EH (cell line): ENCODE results near the gene ZBED1.
"Not testable (repeated sequence)": the region's sequence is repeated elsewhere in the genome, so short reads cannot be mapped to it uniquely, and the experiment has no call there.

Source experiments
- DNase-seq: peaks from one replicate; pipeline ENCODE4 v3.0.0-alpha.2; 2015; ENCODE audit warnings: low read depth

ZBED1 gene

DNA sequence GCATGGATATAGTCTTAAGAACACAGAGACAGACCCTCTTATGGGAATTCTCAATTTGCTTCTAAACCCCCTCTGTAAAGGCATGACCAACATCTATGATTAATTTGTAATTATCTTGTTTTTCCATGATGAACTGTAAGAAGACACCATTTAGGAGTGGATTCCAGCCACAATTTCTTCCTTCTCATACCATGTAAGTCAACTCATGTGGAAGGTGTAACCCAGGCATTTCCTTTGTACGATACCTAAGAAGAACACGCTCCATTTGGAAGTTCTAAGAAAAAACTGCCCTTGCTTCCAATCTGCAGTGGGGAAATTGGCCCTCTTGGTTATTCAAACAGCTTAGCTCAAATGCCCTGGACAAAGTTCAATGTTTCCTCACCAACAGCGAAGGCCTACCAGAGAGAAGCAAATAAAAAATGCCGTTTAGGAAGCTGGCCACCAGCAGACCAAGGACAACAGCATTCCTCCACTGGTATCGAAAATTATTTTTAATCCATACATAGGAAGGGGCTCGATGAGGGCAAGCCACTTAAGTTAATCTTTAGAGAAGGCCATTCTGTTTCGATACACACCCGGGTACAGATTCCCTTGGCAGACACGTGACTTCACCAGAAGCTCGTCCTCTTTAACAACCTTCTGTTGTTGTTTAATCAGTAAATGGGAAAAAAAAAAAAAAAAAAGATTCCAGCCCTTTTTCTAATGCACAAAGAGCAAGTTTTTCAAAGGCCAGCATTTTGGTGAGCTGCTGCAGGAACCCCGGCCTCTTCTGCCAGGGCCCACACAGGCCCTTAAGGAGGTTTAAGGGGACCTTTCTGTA lies 2.6 kb downstream of the ZBED1 start:
- peak; percentile 35 for DNase-seq

DNA sequence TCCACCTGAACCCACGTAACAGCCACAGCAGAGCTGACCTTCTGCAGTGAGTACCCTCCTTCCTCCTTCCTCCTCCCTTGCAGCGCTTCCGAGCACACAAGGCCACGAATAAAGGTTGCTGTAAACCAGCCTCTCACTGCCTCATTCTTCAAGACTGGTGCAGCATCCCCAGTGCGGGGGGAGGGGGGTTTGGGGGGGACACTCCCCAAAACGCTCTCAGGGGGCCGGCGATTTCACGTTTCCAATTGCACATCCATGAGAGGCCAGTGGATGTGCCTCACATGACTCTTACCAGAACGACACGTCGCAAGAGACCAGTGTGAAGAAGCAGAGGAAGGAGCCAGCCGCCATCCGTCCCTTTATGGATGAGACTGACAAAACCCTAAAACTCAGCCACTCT lies 5.2 kb downstream of the ZBED1 start:
- DNase-seq, result no peak

DNA sequence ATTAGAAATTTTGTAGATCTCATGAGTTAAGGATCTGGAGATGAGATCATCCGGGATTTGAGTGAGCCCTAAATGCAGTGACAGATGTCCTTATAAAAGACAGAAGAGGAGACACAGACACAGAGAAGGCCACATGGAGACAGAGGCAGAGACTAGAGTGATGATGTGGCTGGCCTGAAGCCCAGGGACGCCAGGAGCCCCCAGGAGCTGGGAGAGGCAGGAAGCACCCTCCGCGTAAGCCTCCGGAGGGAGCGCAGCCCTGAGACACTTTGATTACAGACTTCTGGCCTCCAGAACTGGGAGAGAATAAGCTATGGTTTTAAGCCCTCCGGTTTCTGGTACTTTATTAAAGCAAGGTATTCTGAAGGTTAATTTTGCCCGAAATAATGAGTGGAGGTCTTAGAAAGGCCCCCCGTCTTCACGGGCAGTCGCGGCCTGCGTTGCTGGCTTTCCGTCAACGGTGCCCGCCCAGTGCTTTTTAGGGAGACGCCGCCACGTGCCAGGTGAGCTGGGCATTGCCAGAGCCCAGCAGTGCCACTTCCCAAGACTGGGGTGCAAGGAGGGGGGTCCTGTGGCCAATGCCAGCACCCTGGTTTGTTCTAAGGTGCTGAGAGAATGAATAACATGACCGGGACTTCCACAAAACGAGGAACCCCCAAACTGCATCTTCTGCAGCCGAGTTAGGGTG lies 8.1 kb downstream of the ZBED1 start:
- DNase-seq, result no peak

DNA sequence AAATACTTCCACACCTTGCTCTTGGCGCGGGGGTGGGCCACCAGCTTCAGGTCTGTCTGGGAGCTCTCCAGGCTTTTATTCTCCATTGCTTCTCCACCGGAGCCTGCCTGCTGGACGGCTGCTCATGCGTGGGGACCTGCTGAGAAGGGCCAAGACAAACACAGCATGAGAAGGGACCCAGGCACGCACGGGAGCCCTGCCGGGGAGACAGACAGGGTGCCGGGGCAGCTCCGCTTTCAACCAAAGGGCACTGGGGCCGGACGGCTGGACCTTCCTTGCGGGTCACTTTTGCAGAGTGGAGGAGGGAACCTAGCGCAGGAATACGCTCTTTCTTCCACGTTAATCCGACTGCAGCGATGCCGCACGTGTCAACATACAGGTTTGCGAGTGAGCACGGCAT lies 10.1 kb downstream of the ZBED1 start:
- DNase-seq, result no peak

DNA sequence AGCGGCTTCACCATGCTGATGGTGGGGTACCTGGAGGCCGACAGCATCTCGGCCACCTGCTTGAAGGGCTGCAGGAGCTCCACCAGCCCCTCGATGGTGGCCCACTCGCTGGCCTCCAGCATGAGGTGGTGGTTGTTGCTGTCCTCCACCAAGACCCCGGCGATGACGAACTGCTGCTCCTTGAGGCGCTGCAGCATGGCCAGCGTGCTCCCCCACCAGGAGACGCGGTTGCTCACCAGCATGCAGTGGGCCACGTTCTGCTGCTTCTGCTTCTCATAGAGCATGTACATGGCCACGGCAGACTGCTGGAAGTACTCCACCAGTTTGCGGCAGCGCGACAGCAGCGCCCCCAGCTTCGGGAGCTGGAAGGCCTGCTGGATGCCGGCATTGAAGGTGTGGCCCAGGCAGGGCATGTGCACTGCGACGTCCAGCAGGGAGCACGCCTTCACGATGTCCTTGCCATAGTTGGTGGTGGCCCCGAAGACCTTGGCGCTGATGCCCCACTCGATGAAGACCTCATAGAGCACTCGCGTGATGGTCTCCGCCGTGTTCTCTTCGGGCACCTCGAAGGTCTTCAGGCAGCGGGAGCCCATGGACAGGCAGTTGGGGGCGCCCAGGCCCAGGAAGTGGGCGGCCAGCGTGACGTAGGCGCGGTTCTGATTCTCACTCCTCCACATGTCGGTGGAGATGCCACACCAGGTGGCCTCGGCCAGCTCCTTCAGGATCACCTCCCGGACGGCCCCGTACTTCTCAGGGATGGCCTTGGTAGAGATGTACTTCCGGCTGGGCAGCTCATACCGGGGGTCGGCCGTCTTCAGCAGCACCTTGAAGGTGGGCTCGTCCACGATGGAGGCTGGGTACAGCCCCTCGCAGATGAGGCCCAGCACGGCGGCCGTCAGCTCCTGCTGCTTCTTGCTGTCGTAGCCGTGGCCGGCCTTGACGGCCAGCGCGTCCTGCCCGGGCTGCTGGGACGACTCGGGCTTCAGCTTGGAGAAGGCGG lies 11.0 kb downstream of the ZBED1 start:
- no peak for DNase-seq

DNA sequence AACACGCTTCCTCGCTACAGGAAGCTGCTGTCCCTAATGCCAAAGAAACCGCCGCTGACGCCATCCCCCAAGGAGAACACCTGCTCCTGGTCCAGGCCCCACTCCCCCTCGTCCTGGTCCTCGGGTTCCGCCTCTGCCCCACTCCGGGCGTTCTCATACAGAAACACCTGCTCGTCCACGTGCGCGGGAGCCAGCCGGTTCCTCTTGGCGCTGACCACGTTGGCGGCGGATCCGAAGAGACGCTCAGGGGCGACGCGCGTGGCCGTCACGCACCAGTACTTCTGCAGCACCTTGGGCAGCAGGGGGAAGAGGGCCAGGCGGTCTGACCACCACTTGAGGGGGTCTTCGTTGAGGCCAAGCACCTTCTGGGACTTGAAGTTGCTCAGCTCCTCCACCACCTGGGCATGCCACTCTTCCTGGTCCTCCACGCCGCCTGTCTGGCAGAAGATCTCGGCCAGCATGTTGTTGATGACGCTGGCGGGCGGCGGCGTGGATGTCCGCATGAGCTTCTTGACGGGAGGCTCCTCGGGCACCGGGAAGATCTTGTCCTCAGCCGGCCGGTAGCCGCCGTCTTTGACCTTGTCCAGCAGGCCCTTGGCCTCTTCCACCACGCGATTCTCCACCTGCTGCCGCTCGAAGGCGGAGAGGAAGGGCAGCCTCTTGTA lies 12.0 kb downstream of the ZBED1 start:
- DNase-seq, result no peak

DNA sequence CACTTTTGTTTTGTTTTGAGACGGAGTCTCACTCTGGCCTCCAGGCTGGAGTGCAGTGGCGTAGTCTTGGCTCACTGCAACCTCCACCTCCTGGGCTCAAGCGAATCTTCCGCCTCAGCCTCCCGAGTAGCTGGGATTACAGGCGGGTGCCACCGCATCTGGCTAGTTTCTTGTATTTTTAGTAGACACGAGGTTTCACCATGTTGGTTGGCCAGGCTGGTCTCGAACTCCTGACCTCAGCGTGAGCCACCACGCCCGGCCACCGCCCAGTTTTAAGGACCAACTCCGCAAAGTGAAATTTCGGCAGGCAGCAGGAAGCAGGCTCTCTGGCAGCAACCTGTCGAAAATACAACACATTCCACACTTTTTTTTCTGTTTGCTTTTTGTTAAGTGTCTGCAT lies 13.4 kb downstream of the ZBED1 start:
- DNase-seq, result peak; percentile 25

DNA sequence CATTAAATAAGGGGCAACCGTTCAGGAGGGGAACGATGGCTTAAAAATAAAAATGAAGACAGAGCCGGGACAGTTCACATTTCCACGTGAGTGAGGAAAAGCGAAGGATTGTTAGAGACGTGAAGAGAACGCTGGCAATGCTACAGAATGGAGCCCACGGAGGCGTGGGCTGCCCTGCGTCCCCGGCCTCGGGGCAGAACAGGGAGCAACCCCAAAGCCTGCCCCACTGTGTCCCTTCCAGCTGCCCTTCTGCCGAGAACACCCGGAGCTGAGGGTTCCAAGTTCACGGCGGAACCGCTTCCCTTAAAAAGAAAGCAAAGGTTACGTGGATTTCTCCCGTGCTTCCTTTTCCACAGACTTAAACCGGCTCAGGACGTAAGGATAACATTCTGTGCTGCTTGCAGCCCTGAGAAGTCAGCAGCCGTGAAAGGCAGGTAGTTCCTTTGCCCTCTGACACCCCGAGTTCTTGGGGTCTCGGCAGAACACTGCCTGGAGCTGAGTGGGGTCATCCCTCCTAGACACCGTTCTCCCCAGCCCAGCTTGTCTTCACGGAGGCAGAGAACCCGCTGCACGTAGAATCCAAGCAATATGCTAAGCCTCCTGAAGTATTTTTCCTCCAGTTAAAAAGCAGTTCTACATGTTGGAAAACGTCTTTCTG lies 14.2 kb downstream of the ZBED1 start:
- DNase-seq, result no peak

DNA sequence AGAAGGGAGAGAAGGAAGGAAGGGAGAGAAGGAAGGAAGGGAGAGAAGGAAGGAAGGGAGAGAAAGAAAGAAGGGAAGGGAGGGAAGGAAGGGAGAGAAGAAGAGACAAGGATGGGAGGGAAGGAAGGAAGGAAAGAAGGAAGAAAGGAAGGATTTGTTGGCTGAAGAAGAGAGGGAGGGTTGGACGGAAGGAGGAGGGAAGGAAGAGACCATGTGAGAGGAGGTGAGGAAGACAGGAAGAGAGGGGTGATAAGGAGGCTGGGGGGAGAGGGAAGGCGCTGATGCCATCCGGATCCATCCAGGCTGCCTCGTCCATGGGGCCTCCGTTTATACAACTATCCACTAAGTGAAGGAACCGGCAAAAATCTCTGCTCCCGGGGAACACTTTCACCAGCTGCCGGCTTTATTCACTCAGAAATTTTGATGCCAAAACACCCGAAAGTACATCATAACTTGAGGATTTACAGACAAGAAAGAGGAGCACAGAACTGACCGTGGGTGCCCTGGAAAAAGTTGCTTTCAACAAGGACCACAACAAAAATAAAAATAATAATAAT lies 14.9 kb downstream of the ZBED1 start:
- no peak for DNase-seq

DNA sequence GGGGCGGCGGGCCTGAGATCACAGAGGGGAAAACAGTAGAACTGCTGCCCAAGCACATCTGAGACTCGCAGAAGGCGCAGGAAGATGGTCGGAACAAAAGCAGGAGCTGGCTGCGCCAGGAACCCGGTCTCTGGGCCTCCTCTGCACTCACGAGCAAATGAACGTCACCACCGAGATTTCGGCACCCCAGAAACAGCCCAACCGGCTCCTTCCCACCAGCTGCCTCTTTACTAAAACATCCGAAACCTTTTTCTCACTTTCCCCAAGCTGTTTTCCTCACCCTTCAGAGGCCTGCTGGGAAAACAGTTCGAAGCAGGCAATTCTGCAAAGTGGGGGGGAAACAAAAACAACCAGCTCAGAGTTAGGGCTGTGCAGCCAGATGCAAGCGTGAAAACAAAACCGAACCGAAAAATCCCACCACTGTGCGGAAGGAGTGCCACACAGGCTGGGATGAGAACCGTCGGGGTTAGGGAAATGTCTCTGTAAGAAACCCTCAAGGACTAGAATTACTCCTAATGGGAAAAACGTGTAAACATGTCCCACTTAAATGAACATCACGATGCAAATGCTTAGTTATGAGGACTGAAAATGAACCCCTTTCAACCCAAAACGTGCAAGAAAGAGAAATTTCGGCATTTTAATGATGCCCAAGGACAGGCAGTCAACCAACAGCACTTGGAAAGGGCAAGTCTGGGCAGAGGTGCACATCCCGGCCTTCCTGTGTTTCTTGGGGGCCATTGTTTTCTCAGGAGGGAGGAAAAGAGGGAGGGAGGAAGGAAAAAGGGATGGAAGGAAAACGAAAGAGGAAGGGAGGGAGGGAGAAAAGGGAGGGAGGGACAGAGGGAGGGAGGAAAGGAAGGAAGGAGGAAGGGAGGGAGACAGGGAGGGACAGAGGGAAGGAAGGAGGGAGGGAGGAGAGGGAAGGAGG lies 15.8 kb downstream of the ZBED1 start:
- peak; percentile 60 for DNase-seq

DNA sequence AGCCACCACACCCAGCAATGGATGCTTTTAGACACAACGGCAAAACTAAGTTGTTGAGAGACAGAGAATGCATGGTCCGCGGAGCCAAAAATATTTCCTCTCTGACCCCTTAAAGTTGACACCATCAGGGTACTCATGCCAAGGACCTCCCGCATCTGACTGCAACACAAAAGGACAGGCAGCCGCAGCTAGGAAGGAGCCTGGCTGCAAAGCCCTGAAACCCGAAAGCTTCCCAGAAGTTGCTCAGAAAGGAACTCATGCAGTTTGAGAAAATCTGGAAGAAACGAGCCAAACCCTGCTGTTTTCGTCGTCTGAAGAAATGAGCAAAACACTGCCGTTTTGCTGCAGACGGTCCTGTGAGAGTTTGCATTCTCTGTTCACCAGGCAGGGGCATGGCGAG lies 16.5 kb downstream of the ZBED1 start:
- no peak for DNase-seq

DNA sequence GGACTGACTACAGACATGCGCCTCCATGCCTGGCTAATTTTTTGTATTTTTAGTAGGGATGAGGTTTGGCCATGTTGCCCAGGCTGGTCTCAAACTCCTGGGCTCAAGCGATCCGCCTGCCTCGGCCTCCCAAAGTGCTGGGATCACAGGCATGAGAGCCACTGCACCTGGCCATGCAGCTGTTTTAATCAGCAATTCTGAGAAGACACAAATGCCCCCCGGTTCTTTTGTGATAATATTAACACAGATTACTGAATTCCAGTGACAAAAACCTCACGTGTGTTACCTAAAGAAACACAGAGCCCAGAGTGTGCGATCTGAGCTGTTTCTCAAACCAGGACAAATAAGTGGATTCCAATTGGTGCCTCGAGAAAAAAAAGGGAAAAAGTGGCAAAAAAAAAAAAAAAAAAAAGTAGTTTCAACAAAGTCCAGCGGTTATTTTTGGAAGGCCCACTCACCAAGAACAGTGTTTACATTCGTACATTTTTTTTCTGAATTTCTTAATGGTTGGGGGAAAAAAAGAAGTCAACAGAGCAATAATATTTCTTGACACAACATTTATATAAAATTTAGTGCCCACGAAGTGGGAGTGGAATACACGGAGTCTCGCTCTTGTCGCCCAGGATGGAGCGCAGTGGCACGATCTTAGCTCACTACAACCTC lies 17.2 kb downstream of the ZBED1 start:
- no peak for DNase-seq

DNA sequence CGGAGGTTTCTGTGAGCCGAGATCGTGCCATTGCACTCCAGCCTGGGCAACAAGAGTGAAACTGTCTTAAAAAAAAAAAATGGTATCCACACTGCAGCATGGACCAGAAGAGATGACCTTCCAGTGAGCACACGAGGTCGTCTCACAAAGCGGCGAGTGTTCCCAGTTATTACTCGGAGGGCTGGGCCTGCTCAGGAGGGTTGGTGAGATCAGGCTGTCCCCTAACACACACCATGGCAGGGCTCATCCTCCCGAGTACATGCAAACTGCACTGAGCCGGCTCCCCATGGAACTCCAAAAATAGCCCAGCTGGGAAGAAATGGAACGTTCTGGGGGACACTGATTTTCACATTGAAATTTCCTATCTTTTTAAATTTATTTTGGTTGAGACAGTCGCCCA lies 19.2 kb downstream of the ZBED1 start:
- DNase-seq, result not testable (repeated sequence)

DNA sequence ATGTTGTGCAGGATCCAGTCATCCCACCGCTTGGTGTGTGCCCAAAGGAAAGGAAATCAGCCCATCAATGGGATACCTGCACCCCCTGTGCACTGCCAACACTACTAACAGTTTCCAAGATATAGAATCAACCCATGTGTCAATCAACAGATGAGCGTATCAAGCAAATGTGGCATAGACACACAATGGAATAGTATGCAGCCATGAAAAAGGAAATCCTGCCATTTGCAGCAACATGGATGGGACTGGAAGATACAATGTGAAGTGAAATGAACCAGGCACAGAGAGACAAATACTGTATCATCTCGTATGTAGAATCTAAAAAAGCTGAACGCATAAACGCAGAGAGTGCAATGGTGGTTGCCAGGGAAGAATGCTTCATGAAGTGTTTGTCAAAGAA lies 20.8 kb downstream of the ZBED1 start:
- DNase-seq, result not testable (repeated sequence)

DNA sequence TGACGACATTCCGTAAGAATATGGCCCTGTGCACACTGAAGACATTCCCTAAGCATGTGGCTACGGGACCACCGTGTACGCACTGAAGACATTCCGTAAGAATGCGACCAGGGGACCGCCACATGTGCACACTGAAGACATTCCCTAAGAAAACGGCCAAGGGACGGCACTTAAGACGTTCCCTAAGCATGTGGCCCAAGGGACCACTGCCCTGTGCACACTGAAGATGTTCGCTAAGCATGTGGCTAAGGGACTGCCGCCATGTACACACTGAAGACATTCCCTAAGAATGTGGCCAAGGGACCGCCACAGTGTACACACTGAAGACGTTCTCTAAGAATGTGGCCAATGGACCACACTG lies 21.4 kb downstream of the ZBED1 start:
- no peak for DNase-seq

DNA sequence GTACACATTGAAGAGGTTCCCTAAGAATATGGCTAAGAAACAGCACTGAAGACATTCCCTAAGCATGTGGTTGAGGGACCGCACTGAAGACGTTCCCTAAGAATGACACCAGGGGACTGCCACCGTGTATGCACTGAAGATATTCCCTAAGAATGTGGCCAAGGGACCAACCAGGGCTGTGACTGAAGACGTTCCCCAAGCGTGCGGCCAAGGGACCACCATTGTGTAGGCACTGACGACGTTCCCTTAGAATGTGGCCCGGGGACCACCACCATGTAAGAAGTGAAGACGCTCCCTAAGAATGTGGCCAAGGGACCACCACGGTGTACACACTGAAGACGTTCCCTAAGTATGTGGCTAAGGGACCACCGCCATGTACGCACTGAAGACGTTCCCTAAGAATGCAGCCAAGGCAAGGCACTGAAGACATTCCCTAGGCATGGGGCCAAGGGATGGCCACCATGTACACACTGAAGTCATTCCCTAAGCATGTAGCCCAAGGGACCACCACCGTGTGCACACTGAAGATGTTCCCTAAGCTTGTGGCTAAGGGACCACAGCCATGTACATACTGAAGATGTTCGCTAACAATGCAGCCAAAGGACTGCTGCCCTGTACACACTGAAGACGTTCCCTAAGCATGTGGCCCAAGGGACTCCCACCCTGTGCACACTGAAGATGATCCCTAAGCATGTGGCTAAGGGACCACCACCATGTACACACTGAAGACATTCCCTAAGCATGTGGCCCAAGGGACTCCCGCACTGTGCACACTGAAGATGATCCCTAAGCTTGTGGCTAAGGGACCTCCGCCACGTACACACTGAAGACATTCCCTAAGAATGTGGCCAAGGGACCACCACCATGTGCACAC lies 22.0 kb downstream of the ZBED1 start:
- DNase-seq, result no peak

DNA sequence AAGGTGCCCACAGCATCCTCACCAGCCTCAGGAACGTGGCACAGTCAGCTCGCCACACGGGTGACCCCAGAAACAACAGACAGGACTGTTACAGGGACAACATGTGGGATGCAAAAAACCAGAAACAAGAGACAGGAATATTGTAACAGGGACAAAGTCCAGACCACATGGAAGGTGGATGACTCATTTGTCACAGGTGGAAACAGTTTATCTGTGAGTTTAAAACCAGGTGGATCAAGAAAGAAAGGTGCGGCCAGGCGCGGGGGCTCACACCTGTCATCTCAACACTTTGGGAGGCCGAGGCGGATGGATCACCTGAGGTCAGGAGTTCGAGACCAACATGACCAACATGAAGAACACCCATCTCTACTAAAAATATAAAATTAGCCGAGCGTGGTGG lies 23.5 kb downstream of the ZBED1 start:
- DNase-seq, result not testable (repeated sequence)

DNA sequence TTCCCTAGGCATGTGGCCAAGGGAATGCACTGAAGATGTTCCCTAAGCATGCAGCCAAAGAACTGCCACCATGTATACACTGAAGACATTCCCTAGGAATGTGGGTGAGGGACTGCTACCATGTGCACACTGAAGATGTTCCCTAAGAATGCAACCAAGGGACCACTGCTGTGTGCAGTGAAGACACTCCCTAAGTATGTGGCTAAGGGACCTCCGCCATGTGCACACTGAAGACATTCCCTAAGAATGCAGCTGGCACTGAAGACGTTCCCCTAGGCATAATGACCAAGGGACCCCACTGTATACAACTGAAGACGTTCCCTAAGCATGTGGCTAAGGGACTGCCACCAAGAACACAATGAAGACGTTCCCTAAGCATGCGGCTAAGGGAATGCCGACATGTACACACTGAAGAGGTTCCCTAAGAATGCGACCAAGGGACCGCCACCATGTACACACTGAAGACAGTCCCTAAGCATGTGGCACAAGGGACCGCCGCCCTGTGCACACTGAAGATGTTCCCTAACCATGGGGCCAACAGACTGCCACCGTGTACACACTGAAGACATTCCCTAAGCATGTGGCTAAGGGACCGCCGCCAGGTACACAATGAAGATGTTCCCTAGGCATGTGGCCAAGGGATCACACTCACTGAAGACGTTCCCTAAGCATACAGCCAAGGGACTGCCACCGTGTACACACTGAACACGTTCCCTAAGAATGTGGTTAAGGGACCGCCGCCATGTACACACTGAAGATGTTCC lies 25.6 kb downstream of the ZBED1 start:
- no peak for DNase-seq
